Astrocyte (in vitro differentiated cells and primary cell): ENCODE measurements around the gene IDH3A.

Experiments used
- EZH2 ChIP-seq: IDR thresholded peaks from 2 replicates; pipeline ENCODE4 v1.6.1; 2012; ENCODE audit warnings: mild to moderate bottlenecking, low read length, inconsistent platforms; ENCODE audit not compliant: insufficient read depth
- TF ChIP-seq, protein P1 (sequence below): IDR thresholded peaks from 2 replicates; pipeline ENCODE4 v1.5.1; 2011; ENCODE audit warnings: low read depth, mild to moderate bottlenecking, inconsistent platforms, low read length, moderate library complexity; ENCODE audit not compliant: insufficient read depth

DNA sequence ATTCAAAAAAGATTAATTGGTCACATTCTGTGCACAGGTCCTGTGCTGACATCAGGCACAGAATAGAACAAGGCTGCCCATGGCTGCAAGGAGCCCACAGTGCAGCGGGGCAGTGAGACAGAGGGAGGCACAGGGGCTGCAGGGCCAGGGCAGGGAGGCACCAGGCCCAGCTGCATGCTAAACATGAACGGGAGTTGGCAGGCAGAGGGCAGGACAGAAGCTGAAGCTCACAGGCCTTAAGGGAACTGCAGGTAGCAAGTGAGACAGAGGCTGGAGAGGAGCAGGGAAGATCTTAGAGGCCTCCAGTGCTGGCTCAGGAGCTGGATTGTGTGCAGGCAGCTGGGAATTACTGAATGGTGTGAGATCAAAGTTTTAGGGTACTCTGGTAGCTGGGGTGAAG is 26.2 kb downstream of the IDH3A start:
- TF ChIP-seq, protein P1, sequence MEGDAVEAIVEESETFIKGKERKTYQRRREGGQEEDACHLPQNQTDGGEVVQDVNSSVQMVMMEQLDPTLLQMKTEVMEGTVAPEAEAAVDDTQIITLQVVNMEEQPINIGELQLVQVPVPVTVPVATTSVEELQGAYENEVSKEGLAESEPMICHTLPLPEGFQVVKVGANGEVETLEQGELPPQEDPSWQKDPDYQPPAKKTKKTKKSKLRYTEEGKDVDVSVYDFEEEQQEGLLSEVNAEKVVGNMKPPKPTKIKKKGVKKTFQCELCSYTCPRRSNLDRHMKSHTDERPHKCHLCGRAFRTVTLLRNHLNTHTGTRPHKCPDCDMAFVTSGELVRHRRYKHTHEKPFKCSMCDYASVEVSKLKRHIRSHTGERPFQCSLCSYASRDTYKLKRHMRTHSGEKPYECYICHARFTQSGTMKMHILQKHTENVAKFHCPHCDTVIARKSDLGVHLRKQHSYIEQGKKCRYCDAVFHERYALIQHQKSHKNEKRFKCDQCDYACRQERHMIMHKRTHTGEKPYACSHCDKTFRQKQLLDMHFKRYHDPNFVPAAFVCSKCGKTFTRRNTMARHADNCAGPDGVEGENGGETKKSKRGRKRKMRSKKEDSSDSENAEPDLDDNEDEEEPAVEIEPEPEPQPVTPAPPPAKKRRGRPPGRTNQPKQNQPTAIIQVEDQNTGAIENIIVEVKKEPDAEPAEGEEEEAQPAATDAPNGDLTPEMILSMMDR, result no peak
- no peak for TF ChIP-seq EZH2
